Stimulated activated CD4-positive, alpha-beta T cell treated with anti-CD3 and anti-CD28 coated beads, Interleukin-12 subunit alpha, Interleukin-12 subunit beta, amount 100 ng/mL, for 24 hours (primary cell): ENCODE data around the gene OR11A1.

Experiments
- DNase-seq, 2 experiments: peaks; one replicate each; pipeline ENCODE4 v3.0.0-alpha.2; 2020; ENCODE audit warnings: low read depth in 2 of 2

OR11A1 gene

DNA sequence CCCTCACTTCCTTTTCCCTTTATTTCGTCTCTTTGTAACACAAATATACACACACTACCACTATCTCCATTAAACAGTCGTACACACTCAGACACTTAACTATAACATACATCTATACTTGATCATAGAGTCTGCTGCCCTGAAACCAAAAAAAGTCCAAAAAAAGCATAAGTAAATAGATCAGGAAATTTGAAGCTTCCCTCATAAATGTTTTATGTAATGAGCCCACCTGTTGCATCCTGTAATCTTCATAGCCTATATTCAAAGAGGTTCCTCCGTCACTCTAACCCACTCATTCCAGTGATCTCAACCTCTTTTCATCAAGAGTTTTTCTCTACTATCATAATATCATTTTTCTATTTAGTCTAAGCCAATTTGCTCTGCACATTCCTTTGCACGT, 68.3 kb downstream of the OR11A1 start:
- no peak for DNase-seq

DNA sequence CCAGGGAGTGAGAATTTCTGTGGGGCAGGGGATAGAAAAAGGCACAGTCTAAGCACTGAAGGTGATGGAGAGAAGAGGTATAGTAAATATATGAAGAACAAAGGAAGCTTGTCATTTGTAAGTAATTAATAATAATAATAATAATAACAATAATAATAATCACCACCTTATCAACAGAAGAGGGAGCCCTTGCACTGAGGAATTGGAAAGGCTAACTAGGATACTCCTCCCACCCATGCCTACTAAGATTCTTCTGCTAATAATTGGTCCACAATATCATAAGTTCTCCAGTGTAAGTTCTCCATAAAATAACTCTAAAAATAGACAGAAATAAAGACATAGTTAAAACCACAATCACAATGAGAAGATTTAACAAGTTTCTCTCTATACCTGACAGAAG, 80.9 kb downstream of the OR11A1 start:
- DNase-seq = no peak
